ENCODE measurements around the gene SLC25A22. TPM values are rescaled to one million over a fixed set of nuclear protein-coding genes. Genes with fewer than 3 reads are reported as not detected.

The SLC25A22 gene
- total RNA-seq, 3 donors from 2014 or later, result 2.7 to 11.5 (median 4.7) TPM

DNA sequence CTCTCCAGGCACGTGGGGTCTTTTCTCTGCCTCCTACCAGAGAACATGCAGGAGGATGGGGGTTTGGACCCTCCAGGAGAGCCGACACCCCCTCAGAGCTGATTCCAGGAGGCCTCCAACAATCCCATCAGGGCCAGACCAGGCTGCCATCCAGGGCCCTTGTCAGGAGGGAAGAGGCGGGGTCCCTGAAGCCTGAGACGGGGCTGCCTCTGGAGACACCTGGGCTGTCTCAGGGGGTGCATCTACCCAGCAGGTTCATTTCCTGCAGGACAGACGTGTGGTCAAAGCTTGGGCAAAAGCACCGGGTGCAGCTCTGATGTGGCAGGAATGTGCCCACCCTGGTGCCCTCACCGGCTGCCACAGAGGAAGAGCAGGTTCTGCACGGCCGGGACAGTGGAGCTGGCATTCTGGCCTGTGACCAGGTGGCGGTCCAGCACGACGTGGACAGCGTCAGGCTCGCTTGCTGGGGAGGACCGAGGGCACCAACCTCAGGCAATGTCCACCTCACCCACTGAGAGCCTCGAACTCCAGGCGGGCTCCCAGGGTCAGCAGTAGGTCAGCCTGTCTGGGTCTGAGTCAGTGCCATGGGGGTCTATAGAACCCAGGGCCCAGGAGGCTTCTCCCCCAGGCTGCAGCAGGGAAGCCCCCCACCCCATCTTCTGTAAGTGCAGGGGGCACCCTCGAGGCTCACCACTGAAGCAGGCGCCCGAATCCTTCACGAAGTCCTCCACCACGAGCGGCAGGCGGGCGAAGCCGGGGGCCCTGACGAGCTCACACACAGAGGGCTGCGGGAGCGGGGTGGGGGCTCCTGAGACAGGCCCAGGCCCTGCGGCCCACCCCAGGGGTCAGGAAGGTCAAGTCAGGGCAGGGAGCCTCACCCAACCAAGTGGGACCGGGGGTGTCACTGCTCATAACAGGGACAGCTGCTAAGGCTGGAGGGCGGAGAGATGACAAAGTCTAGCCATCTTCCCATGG, 27.2 kb downstream of the SLC25A22 start:
- intact Hi-C loops (cut with DNase I; ENCODE audit: low total_unique reads), result loop anchor here (10.0 kb wide), 1 partner anchor 206 kb away; the partner anchor contains the start of genes LMNTD2 and RASSF7
- DNase-seq (ENCODE audit: low spot score in 2 of 2), result no peak
- Histone ChIP-seq H3K27me3 (no peaks in the 10 kb centered on the region), H3K4me3 (no peak overlapping the region), H3K27ac (peak overlapping the region in 1 of 2 donors; percentile 69), H3K4me1 (peaks cover 3 to 8% of the 10 kb centered on the region in 2 donors), H3K36me3 (no peaks in the 10 kb centered on the region), H3K9me3 (no peaks in the 10 kb centered on the region)
- TF ChIP-seq POLR2AphosphoS5 (IDR thresholded peaks at IDR 0.05) (no peak), POLR2A (IDR thresholded peaks at IDR 0.05) (no peak), CTCF (IDR thresholded peaks at IDR 0.05) (no peak)

- TF ChIP-seq CTCF (IDR thresholded peaks at IDR 0.05) (no peak), POLR2AphosphoS5 (IDR thresholded peaks at IDR 0.05) (no peak), POLR2A (IDR thresholded peaks at IDR 0.05) (no peak)
- Histone ChIP-seq H3K27ac (peak overlapping the region in 1 of 2 donors; percentile 3), H3K9me3 (no peaks in the 10 kb centered on the region), H3K4me3 (no peak overlapping the region), H3K4me1 (peaks cover 0 to under 1% of the 10 kb centered on the region in 2 donors), H3K27me3 (no peaks in the 10 kb centered on the region), H3K36me3 (no peaks in the 10 kb centered on the region)
- no peak for DNase-seq (ENCODE audit: low spot score in 2 of 2)
- intact Hi-C loops (cut with DNase I; ENCODE audit: low total_unique reads), result loop anchor here (10.0 kb wide), 1 partner anchor 205 kb away; the partner anchor contains the start of genes LMNTD2 and RASSF7
Measured at GRCh38 chr11:769887-770641, 28.0 kb downstream of the SLC25A22 start.

- Histone ChIP-seq H3K9me3 (no peaks in the 10 kb centered on the region), H3K4me3 (no peak overlapping the region), H3K4me1 (peaks cover 0 to 4% of the 10 kb centered on the region in 2 donors), H3K36me3 (no peaks in the 10 kb centered on the region), H3K27ac (no peak overlapping the region), H3K27me3 (no peaks in the 10 kb centered on the region)
- no peak for DNase-seq (ENCODE audit: low spot score in 2 of 2)
- intact Hi-C loops (cut with DNase I; ENCODE audit: low total_unique reads), result no loop called here
- TF ChIP-seq POLR2A (IDR thresholded peaks at IDR 0.05) (no peak), CTCF (IDR thresholded peaks at IDR 0.05) (no peak), POLR2AphosphoS5 (IDR thresholded peaks at IDR 0.05) (no peak)
Measured at GRCh38 chr11:767238-767637, 30.8 kb downstream of the SLC25A22 start.

DNA sequence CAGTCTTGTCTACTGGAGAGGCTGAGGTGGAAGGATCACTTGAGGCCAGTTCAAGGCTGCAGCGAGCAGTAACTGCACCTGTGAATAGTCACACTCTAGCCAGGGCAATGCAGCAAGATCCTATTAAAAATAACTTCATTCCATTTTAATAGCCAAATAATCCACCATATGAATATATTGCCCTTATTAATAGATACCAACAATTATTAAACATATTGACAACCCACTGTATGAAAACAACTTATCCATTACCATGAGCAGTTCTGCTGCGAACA, 31.2 kb downstream of the SLC25A22 start:
- no peak for DNase-seq (ENCODE audit: low spot score in 2 of 2)
- H3K36me3 ChIP-seq, result no peaks in the 10 kb centered on the region
- H3K27me3 ChIP-seq, result no peaks in the 10 kb centered on the region
- H3K4me3 ChIP-seq, result no peak overlapping the region
- H3K4me1 ChIP-seq, result peaks cover 0 to 4% of the 10 kb centered on the region in 2 donors
- intact Hi-C loops (cut with DNase I; ENCODE audit: low total_unique reads), result no loop called here
- H3K9me3 ChIP-seq, result no peaks in the 10 kb centered on the region
- TF ChIP-seq POLR2A (IDR thresholded peaks at IDR 0.05), result no peak
- no peak for TF ChIP-seq CTCF (IDR thresholded peaks at IDR 0.05)
- no peak for TF ChIP-seq POLR2AphosphoS5 (IDR thresholded peaks at IDR 0.05)
- H3K27ac ChIP-seq, result no peak overlapping the region

Measured in breast epithelium (tissue), 4 donors.